Activated naive CD8-positive, alpha-beta T cell treated with anti-CD3 and anti-CD28 coated beads, Interleukin-2, amount 50 U/mL, for 16 hours (primary cell): ENCODE data around the gene TNIP2.
"Not testable (repeated sequence)": the region's sequence is repeated elsewhere in the genome, so short reads cannot be mapped to it uniquely, and the experiment has no call there.

Source experiments
- DNase-seq: peaks from one replicate; pipeline ENCODE4 v3.0.0-alpha.2; 2020; ENCODE audit warnings: low read depth, low spot score

TNIP2 gene

DNA sequence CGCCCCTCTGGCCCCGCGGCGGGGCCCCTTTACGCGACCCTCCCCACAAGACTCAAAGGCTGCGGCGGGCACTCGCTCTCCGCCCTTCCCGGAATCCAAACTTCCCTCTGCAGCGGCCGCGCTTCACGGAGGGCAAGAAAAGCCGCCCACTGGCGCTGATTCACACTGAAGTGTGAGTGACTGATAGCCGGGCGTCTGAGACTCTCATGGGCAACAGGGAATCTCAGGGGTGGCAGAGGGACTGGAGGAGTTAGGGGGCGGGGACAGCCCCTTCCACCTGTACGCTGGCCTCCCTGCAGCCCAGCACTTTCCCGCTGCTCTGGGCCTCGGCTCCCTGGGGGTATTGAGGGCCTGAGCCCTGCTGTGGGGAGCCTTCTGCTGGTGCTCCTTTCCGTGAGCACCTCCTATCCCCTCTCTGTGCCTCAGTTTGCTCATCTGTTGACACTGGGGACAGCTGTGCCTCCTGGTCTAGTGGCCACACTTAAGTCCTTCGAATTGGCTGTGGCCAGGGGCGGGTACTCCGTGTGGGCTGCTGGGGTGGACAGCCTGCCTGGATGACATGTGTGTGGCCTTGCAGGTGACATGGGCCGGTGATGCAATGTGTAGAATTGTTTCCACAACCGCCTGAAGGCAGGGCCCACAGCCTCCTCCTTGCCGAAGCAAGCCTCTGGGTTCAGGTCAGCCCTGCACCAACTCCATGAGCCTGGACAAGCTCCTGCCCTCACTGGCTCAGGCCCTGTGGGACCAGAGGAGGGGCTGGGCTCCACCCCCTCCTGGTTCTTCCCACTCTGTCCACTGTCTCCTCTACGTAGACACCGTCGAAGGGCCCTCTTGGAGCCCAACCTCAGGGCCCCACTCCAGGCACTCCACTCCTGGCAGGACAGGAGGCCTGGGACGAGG, 37.7 kb upstream of the TNIP2 start:
- DNase-seq = no peak

DNA sequence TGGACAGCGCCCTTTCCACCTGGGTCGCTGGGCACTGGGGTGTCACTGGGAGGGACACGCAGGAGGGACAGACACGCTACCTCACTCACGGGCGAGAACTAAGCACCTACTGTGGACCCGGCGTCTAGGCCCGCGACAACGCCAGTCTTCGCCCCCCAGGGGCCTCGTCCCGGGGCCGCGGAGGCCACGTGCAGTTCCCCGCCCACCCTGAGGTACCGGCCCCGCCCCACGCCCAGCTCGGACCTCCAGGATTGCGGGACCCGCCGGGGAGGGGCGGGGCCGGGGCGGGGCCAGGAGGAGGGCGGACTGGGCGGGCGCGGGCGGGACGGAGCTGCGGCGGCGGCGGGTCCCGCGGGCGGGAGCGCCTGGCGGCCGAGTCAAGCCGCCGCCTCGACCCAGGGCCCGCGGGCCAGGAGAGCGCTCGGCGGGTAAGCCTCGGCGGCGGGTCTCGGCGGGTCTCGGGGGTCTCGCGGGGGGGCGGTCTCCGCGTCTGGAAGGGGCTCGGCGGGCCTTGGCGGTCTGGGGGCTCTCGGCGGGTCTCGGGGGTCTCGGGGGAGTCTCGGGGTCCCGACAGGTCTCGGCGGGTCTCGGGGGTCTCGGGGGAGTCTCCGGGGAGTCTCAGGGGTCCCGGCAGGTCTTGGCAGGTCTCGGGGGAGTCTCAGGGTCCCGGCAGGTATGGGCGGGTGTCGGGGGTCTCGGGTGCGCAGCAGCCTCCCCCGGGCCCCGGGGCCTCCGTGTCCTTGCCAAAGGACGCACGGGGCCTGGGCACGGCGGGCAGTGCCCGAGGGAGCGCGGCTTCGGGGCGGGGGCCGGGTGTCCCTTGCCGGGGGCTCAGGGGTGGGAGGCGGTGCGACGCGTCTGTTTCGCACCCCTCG, 36.8 kb upstream of the TNIP2 start, which contains the start of gene SH3BP2:
Gene SH3BP2 (plus strand): TSS at position 375 of the 875 bp plus-strand sequence. CDS start 27,533 bp downstream, outside the sequence.
- DNase-seq = no peak

DNA sequence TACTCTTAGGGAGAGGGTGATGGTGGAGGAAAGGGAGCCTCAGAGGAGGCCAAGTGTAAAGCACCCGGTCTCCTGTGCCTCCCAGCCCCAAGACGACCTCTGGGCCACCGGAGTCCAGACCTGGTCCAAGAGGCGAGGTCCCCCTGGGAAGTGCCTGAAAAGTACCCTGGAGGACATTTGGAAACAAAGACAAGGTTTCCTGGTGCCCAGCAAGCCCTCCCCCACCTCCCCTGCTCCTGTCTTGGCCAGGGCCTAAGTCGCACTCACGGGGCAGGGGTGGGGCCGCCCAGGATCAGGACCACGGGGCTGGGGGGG, 36.2 kb upstream of the TNIP2 start:
- DNase-seq = no peak

DNA sequence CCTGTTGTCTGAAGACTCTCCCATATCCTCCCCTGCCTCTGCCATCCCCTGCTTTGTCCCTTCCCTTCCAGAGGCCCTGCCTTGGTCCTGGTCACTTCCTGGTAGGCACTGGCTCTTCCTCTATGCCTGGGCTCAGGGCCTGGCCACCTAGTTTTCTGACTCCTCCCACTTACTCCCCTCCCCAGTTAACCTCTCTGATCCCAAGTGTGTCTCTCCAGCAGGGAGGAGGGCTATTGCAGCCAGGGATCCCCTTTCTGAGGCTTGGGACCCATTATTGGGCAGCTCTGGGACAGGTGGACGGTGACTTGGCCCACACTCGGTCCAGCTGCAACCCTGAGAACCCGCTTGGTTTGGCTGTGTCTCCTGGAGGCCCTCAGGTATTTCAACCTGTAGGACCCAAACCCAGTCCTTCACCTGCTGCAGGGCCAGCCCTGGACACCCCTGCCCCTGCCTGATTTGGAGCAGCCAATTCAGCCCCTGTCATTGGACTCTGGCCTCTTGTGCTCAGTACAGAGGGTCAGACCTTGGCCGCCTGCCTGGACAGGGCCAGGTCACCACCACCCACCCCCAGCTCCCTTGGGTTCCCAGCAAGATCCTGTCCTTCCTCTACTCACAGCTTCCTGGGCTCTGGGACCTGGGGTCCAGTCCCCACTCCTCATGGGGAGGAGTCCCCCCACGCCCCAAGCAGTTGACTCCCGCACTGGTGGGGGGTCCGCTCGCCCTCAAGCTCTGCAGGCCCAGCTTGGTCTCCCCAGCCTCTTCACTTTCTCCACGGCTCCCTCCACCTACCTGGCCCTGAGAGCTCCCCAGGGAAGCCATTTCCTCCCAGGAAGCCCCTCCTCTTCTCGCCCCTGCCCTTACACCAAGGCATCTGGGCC, 35.6 kb upstream of the TNIP2 start:
- DNase-seq = no peak

DNA sequence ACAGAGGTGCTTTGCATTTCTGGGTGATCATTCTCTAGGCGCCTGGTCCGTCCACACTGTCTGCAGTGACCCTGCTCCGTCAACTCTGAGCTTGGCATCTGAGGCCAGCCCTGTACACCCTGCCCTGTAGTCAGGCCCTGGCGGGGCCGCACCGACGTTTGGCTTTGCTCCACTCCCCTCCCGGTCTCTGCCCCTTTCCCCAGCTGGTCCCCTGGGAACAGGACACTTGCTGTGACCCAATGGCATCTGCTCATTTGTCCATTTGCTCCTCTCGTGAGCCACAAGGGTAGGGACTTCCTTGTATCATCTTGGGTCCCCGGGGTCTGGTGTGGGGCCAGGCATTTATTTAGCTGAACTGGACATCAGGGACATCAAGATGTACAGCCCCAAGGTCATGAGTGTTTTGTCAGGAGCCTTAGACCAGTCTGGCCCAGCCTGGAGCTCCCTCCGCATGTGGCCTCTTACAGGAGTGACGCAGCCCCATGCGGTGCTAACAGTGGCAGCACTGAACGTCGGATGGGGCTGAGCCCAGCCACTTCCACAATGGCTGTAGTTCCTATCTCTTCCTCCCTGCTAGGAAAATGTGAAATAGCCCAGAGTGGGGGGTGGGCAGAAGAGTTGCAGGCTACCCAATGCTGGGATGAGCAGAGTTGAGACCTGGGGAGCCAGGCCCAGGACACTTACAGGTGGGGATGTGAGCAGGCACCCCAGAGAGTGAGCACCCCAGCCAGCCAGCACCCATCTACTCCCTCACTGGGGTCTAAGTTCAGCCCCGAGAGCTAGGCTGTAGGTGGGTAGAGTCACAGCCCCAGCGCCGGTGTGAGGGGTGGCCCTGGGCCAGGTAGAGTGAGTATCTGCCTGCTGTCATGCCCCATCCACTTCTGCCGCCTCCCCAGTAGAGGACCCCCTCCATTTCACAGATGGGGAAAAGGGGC, 34.7 kb upstream of the TNIP2 start:
- DNase-seq = no peak

DNA sequence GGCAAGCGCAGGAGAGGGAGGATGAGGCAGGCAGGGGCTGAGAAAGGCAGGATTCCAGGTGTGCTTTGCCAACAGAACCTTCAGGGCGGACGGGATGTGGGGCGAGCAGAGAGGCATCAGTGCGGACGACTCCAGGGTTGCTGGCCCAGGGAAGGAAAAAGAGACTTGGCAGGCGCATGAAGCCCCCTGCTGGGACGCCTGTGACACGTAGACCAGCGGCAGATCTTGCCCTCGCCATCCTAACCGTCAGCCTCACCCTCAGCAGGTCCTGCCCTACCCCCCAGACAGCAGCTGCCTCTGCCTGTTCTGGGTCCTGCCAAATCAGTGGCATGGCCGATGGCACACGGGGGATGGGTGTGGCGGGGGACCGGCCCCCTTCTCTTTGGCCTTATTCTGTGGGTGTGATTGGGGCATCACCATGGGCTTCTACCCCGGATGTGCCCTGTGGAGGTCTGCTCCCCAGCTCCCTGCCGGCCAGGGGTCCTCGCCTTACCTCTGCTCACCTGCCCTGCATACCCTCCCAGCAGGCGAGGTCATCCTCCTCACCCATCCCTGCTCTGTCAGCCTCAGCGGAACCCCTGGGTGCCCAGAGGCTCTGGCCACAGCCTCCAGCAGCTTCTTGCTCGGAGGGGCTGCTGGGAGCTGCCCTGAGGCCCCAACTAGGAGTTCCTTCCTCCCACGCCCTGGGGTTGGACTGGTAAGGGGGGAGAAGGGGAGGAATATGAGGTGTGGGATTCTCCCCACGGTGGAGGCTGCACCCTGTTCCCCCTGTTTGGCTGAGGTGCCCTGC, 33.9 kb upstream of the TNIP2 start:
- DNase-seq = no peak

DNA sequence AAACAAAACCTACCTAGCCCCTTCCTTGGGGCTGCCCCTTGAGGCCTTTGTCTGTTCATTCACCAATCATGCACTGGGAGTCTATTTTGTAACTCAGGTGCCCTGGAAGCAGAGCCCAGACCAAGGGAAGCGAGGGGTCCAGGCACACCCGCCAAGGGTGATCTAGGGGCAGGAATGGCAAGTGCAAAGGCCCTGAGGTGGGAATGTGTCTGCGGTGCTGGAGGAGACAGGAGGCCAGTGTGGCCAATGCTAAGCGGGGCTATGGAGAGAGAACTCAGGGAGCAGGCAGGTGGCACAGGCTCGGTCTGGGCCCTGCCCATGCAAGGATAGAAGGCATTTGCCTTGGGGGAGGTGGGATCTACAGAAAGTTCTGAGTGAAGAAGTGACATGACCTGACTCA, 33.2 kb upstream of the TNIP2 start:
- DNase-seq = no peak

DNA sequence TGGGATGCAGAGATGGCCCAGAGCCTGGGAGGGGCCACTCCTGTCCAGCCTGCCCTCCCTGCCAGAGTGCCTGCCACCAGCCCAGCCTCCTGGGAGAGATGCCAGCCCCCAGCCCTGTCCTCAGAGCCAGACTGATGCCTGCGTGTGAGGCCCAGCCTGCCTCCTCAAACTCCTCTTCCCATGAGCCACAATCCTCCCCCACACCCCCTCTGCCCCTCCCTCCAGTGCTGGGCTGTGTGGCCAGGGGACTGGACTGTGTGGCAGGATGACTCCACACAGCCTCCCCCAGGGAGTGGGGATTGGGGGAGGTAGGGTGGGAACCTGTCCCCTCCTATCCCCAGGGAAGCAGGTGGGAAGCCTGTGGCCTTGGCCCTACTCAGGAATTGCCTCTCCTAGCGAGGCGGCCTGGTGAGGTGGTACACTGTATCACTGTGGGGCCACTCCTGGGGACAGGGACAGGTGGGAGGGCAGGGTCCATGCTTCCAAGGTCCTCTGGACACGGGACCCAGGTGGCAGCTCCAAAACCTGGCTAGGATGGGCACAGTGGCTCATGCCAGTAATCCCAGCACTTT, 32.5 kb upstream of the TNIP2 start:
- DNase-seq = no peak

DNA sequence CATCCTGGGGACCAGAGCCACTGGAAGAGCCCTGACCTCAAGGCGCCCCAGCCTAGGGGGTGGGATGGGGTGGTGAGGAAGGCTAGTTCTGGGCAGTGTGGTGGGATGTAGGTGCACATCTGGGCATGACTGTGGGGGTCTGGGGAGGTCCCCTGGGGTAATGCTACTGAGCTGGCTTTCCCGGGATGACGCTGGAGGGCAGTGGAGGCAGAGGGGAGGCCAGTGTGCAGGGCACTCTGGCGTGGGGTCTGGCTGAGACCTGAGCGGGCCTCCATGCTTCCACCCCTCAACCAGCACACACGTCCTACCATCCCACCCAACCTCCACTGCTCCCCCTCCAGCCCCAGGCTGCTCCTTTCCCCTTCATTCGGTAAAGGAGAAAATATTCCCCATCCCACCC, 32.0 kb upstream of the TNIP2 start:
- no peak for DNase-seq

DNA sequence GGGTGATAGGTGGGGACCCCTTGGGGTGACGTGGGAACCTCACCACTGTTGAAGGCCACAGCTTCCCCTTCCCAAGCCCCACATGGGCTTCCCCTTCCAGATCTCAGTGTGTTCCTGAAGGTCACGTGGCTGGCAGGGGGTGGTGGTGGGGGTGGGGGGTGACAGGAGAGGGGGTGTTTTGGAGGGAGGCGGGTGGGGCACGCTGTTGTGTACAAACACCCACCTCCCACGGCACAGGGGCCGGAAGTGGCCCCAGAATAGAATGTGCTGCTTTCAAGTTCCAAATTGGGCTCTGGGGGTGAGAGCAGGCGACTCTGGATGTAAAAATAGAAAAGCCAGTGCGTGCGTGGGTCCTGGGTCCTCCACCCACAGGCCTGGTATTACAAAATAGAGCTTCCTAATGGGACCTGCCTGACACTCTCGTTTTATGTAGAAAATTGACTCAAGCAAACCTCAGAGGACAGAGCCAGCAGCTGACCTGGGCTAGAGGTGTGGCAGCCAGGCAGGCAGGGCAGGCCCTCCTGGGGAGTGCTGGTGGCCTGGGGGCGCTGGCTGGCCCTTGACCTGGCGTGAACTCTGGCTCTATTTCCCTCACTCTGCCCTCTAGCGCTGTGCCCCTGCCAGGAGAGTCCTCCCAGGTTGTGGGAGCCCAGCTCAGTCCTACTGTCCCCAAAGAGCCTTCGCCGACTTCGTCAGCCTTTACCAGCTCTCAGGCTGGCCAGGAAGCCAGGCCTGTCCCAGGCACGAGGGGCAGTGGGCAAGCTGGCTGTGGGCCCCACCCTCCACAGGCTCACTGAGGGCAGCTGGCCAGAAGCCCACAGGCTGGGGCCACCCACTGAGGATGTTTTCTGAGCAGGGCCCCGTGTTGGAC, 31.3 kb upstream of the TNIP2 start:
- no peak for DNase-seq

DNA sequence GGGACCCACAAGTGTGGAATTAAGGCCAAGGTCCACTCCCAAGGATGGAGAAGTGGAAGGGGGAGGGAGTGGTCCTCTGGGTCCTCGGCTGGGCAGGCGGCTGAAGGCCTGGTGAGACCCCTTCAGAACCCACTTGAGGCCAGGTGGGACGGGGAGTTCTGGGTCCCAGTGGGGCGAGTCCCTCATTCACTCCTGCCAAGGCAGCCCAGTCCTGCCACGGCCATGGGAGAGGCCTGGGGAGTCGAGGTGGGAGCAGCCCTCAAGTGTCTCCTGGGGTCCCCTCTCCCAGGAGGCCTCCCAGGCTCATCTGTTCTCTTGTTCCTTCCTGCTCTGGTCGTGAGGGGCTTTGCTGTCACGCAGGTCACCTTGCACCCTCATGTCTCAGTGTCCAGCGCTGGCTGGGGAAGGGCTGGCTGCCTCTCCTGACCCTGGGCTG, 30.7 kb upstream of the TNIP2 start:
- no peak for DNase-seq

DNA sequence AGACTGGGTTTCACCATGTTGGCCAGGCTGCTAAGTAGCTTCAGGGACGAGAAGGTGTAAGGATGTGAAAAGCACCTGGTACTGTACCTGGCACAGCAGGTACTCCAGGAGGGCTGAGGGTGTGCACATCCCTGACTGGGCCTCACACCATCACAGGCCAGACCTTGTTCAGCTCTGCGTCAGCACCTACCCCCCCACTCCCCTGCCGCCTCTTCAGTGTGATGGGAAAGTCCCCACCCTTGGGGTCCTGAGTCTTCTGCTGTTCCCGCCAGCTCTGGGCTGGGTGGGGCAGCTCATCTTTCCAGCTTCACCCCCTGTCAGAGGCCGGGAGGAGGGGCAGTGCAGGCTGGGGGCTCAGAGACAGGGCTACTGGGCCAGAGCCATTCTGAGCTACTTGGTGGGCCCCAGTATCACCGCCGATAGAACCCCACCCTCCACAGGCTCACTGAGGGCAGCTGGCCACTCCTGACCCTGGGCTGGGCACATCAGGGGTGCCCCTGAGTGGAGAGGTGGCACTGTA, 30.1 kb upstream of the TNIP2 start:
- peak; percentile 67 for DNase-seq

DNA sequence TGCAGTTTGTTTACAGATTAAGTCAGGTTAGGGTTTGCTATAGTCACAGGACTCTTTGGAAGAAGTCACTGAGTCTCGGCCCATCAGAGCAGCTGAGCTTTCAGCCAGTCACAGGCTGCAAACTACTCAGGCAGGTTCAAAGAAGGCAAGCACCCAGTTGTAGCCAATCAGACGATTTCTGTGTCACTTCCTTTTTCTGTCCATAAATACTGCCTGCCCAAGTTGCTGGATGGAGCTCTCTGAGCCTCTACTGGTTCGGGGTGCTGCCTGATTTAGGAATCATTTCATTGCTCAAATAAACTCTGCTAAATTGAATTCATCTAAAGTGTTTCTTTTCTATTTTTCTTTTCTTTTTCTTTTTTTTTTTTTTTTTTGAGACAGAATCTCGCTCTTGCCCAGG, 29.5 kb upstream of the TNIP2 start:
- no peak for DNase-seq

DNA sequence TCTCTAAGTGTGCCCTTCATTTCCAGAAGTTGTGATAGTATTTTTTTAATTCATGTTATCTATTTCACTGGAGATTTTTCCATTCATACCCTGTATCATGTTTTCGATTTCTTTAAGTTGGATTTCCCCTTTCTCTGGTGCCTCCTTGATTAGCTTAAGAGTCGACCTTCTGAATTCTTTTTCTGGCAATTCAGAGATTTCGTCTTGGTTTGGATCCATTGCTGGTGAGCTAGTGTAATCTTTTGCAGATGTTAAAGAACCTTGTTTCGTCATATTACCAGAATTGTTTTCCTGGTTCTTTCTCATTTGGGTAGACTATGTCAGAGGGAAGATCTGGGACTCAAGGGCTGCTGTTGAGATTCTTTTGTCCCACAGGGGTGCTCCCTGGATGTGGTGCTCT, 27.7 kb upstream of the TNIP2 start:
- DNase-seq = no peak

DNA sequence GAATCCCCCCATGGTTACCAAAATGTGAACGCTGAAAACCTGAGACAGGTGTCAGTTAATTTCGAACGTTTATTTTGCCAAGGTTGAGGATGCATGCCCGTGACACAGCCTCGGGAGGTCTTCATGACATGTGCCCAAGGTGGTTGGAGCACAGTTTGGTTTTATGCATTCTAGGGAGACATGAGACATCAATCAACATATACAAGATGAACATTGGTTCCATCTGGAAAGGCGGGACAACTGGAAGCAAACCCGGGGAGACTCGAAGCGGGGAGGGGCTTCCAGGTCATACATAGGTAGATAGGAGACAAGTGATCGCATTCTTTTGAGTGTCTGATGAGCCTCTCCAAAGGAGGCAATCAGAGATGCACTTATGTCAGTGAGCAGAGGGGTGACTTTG, 25.8 kb upstream of the TNIP2 start:
- no peak for DNase-seq

DNA sequence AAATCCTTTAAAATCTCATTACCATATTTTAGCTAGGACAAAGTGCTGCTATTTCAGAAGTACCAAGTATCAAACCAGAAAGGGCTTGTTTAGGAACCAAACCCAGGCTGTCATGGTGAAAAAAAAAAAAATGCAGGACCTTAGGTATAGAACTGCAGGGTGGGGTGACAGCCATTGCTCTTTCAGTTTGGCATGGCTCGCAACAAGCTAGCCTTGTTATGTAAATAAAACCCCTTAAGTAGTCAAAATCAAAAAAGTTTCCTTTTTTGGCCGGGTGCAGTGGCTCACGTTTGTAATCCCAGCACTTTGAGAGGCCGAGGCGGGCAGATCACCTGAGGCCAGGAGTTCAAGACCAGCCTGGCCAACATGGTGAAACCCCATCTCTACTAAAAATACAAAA, 24.5 kb upstream of the TNIP2 start:
- DNase-seq = not testable (repeated sequence)

DNA sequence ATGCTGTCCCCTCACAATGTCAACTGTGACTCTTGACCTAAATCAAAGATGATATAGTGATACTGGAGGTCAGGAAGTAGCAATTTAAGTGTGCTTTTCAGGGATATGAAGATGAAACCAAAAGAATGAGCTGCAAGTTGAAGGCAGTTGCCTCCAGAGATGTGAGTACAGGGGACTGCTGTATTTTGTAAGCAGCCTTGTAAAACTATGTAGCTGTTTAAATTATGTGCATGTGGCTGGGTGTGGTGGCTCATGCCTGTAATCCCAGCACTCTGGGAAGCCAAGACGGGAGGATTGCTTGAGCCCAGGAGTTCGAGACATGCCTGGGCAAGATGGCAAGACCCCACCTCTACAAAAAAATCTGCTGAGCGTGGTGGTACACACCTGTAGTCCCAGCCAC, 15.1 kb upstream of the TNIP2 start:
- DNase-seq = no peak

DNA sequence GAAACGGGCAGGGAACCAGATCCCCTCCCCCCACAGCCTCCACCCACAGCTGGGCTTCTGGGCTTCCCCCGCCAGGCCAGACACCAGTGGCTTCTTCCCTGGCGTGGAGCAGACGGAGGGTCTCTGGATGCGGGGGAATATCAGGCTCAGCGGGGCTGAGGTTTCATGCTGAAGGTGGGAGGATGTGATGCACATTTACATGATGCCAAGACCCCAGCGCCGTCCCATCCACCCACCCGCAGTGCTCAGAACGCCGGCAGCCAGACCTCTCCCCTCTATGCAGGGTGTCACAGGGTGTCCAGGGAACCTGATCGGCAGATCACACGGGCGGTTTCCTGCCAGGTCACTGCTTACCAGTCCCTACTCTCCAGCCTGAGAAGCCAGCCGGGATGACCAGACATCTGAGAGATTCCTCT, 12.8 kb upstream of the TNIP2 start:
- DNase-seq = no peak
